GOT3 (cell line): ENCODE data around the gene MFSD11.
"Not testable (repeated sequence)": the region's sequence is repeated elsewhere in the genome, so short reads cannot be mapped to it uniquely, and the experiment has no call there.

Experiments
- DNase-seq: peaks from one replicate; lab custom pipeline; 2025; ENCODE audit warnings: mixed read lengths; lab: John Stamatoyannopoulos, UW

Gene MFSD11

GRCh38 chr17:76805319-76805718 lies 67.4 kb downstream of the MFSD11 start:
- no peak for DNase-seq

- not testable (repeated sequence) for DNase-seq
Observed at GRCh38 chr17:76806151-76806550, 68.2 kb downstream of the MFSD11 start.

- not testable (repeated sequence) for DNase-seq
Observed at GRCh38 chr17:76806767-76807166, 68.8 kb downstream of the MFSD11 start.

GRCh38 chr17:76808326-76808725 lies 70.4 kb downstream of the MFSD11 start:
- no peak for DNase-seq

- no peak for DNase-seq
Observed at GRCh38 chr17:76810956-76811355, 73.0 kb downstream of the MFSD11 start.

GRCh38 chr17:76811834-76812233 lies 73.9 kb downstream of the MFSD11 start:
- DNase-seq: no peak

GRCh38 chr17:76812263-76812662 lies 74.3 kb downstream of the MFSD11 start:
- DNase-seq: no peak

GRCh38 chr17:76812968-76813367 lies 75.0 kb downstream of the MFSD11 start:
- DNase-seq: no peak

- not testable (repeated sequence) for DNase-seq
Observed at GRCh38 chr17:76815907-76816589, 78.1 kb downstream of the MFSD11 start.

GRCh38 chr17:76816590-76817135 lies 78.7 kb downstream of the MFSD11 start:
- no peak for DNase-seq

GRCh38 chr17:76820039-76820438 lies 82.1 kb downstream of the MFSD11 start:
- DNase-seq: no peak

- no peak for DNase-seq
Observed at GRCh38 chr17:76820561-76820960, 82.6 kb downstream of the MFSD11 start.

GRCh38 chr17:76822184-76822778 lies 84.4 kb downstream of the MFSD11 start:
- DNase-seq: no peak

- no peak for DNase-seq
Observed at GRCh38 chr17:76824093-76824492, 86.2 kb downstream of the MFSD11 start.

- DNase-seq: no peak
Observed at GRCh38 chr17:76826330-76827068, 88.6 kb downstream of the MFSD11 start.

- no peak for DNase-seq
Observed at GRCh38 chr17:76827736-76828135, 89.8 kb downstream of the MFSD11 start.
